SK-N-MC (cell line): Measurements from ENCODE around the gene SVOPL.

Experiments used
- EZH2 ChIP-seq: fragments of 200-600 bp; sonication (generic); IDR thresholded peaks from one replicate; pipeline ENCODE4 v1.6.1; 2017; ENCODE audit warnings: antibody characterized with exemption
- POLR2AphosphoS5 ChIP-seq: IDR thresholded peaks from 2 replicates; pipeline ENCODE4 v1.6.1; 2012; ENCODE audit warnings: mild to moderate bottlenecking, low read depth, low read length, borderline replicate concordance

DNA sequence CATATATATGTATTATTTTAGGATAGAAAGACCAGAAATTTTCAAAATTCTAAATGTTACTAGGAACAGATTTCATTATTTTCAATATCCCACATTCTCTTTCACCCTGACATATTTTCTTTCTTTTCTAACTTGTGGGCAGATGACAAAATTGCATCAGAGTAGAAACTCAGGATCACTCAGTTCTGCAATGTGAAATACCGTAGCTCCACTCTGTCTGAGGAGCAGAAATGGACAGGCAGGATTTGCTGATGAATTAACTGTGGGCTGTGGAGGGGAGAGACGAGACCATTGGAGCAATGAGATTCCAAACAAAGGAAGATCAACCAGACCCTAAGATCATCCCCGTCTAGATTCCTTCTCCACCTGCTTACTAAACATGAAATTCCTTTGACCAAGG is 37.0 kb upstream of the SVOPL start:
- TF ChIP-seq POLR2AphosphoS5 (no peak), EZH2 (no peak)
